ENCODE data around the gene VAMP7. TPM values are rescaled to one million over a fixed set of nuclear protein-coding genes. Genes with fewer than 3 reads are reported as not detected.

Gene VAMP7
- total RNA-seq, 1 experiment from 2014 or later = 60.2 TPM

- no peaks in the 10 kb centered on the region for H3K79me2 ChIP-seq (ENCODE audit: low read depth)
- no peaks in the 10 kb centered on the region for H3K9me3 ChIP-seq (ENCODE audit: insufficient read depth, low read depth)
- intact Hi-C loops (cut with micrococcal nuclease; ENCODE audit: unreplicated experiment) = no loop called here
- H3K36me3 ChIP-seq (ENCODE audit: low read depth) = no peaks in the 10 kb centered on the region
- no peak for DNase-seq
- TF ChIP-seq CTCF (conservative IDR thresholded peaks at IDR 0.05) (no peak), EZH2 (IDR thresholded peaks at IDR 0.05; ENCODE audit: low read depth) (no peak)
- H3K27me3 ChIP-seq (ENCODE audit: insufficient read depth, low read depth) = no peaks in the 10 kb centered on the region
- H4K20me1 ChIP-seq (ENCODE audit: insufficient read depth) = no peaks in the 10 kb centered on the region
- no peaks in the 10 kb centered on the region for H3K4me1 ChIP-seq (replicated peaks; ENCODE audit: insufficient read depth)
- no peak overlapping the region for H3K4me3 ChIP-seq
- H3K4me2 ChIP-seq = no peak overlapping the region
- POLR2A ChIA-PET (ENCODE audit: unreplicated experiment) = no interaction called here
- BruUV-seq (replicated peaks) = no TSS peak
- H3K27ac ChIP-seq = no peak overlapping the region
- H2AFZ ChIP-seq = no peak overlapping the region
- H3F3A ChIP-seq (ENCODE audit: insufficient read depth, low read depth) = no peaks in the 10 kb centered on the region
- CTCF ChIA-PET = no interaction called here
- no peaks in the 10 kb centered on the region for H3K9me2 ChIP-seq (ENCODE audit: insufficient read depth)
Measured at GRCh38 chrX:155893521-155893920, 12.4 kb downstream of the VAMP7 start.

- H3K36me3 ChIP-seq (ENCODE audit: low read depth) = no peaks in the 10 kb centered on the region
- DNase-seq = no peak
- H3K27me3 ChIP-seq (ENCODE audit: insufficient read depth, low read depth) = no peaks in the 10 kb centered on the region
- H3K9me3 ChIP-seq (ENCODE audit: insufficient read depth, low read depth) = no peaks in the 10 kb centered on the region
- CTCF ChIA-PET = no interaction called here
- no TSS peak for BruUV-seq (replicated peaks)
- no peak for TF ChIP-seq EZH2 (IDR thresholded peaks at IDR 0.05; ENCODE audit: low read depth)
- TF ChIP-seq CTCF (conservative IDR thresholded peaks at IDR 0.05) = no peak
- no peaks in the 10 kb centered on the region for H4K20me1 ChIP-seq (ENCODE audit: insufficient read depth)
- H3K4me1 ChIP-seq (replicated peaks; ENCODE audit: insufficient read depth) = no peaks in the 10 kb centered on the region
- H3F3A ChIP-seq (ENCODE audit: insufficient read depth, low read depth) = no peaks in the 10 kb centered on the region
- no peak overlapping the region for H3K4me3 ChIP-seq
- POLR2A ChIA-PET (ENCODE audit: unreplicated experiment) = no interaction called here
- H3K27ac ChIP-seq = no peak overlapping the region
- intact Hi-C loops (cut with micrococcal nuclease; ENCODE audit: unreplicated experiment) = no loop called here
- H2AFZ ChIP-seq = no peak overlapping the region
- H3K9me2 ChIP-seq (ENCODE audit: insufficient read depth) = no peaks in the 10 kb centered on the region
- H3K79me2 ChIP-seq (ENCODE audit: low read depth) = no peaks in the 10 kb centered on the region
- no peak overlapping the region for H3K4me2 ChIP-seq
Measured at GRCh38 chrX:155896512-155896911, 15.4 kb downstream of the VAMP7 start.

GRCh38 chrX:155899366-155899765, 18.2 kb downstream of the VAMP7 start:
- CTCF ChIA-PET = no interaction called here
- no peak overlapping the region for H3K27ac ChIP-seq
- H4K20me1 ChIP-seq (ENCODE audit: insufficient read depth) = no peaks in the 10 kb centered on the region
- POLR2A ChIA-PET (ENCODE audit: unreplicated experiment) = no interaction called here
- BruUV-seq (replicated peaks) = no TSS peak
- no peak for TF ChIP-seq EZH2 (IDR thresholded peaks at IDR 0.05; ENCODE audit: low read depth)
- no peak for TF ChIP-seq CTCF (conservative IDR thresholded peaks at IDR 0.05)
- no peak overlapping the region for H3K4me3 ChIP-seq
- no peaks in the 10 kb centered on the region for H3K27me3 ChIP-seq (ENCODE audit: insufficient read depth, low read depth)
- H3K9me3 ChIP-seq (ENCODE audit: insufficient read depth, low read depth) = no peaks in the 10 kb centered on the region
- H3K9me2 ChIP-seq (ENCODE audit: insufficient read depth) = no peaks in the 10 kb centered on the region
- intact Hi-C loops (cut with micrococcal nuclease; ENCODE audit: unreplicated experiment) = no loop called here
- no peaks in the 10 kb centered on the region for H3K79me2 ChIP-seq (ENCODE audit: low read depth)
- H3K36me3 ChIP-seq (ENCODE audit: low read depth) = no peaks in the 10 kb centered on the region
- no peaks in the 10 kb centered on the region for H3K4me1 ChIP-seq (replicated peaks; ENCODE audit: insufficient read depth)
- no peak overlapping the region for H2AFZ ChIP-seq
- no peak overlapping the region for H3K4me2 ChIP-seq
- DNase-seq = no peak
- no peaks in the 10 kb centered on the region for H3F3A ChIP-seq (ENCODE audit: insufficient read depth, low read depth)

All from PC-9 (cell line).